GM20000 (cell line): ENCODE data around the gene MYRIP.

ENCODE experiments used
- DNase-seq: peaks from one replicate; pipeline ENCODE4 v3.0.0; 2012; ENCODE audit warnings: low spot score
- TF ChIP-seq, protein P1 (sequence below): IDR thresholded peaks from 2 replicates; pipeline ENCODE4 v1.5.1; 2012; ENCODE audit warnings: mild to moderate bottlenecking, control low read depth; ENCODE audit errors: extremely low read depth, missing control alignments

Gene MYRIP

DNA sequence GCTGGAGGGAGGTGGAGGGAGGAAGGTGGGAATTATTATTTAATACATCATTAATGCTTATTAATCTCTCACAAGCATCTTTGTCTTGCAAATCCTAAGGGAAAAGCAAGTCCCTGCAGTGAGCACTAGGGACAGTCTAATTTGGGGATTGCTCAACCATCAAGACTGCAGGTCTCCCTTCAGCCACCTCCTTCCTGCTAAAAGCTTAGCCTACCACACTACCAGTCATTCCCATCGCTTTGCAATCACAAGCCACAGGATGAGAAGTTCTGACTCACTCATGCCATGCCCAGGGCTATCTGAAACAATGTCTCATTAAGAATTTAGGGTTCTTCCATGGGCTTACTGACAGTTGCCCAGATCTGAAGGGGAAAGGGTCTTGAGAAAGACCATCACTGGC is 449.1 kb downstream of the MYRIP start:
- TF ChIP-seq, protein P1, sequence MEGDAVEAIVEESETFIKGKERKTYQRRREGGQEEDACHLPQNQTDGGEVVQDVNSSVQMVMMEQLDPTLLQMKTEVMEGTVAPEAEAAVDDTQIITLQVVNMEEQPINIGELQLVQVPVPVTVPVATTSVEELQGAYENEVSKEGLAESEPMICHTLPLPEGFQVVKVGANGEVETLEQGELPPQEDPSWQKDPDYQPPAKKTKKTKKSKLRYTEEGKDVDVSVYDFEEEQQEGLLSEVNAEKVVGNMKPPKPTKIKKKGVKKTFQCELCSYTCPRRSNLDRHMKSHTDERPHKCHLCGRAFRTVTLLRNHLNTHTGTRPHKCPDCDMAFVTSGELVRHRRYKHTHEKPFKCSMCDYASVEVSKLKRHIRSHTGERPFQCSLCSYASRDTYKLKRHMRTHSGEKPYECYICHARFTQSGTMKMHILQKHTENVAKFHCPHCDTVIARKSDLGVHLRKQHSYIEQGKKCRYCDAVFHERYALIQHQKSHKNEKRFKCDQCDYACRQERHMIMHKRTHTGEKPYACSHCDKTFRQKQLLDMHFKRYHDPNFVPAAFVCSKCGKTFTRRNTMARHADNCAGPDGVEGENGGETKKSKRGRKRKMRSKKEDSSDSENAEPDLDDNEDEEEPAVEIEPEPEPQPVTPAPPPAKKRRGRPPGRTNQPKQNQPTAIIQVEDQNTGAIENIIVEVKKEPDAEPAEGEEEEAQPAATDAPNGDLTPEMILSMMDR, result no peak
- no peak for DNase-seq

DNA sequence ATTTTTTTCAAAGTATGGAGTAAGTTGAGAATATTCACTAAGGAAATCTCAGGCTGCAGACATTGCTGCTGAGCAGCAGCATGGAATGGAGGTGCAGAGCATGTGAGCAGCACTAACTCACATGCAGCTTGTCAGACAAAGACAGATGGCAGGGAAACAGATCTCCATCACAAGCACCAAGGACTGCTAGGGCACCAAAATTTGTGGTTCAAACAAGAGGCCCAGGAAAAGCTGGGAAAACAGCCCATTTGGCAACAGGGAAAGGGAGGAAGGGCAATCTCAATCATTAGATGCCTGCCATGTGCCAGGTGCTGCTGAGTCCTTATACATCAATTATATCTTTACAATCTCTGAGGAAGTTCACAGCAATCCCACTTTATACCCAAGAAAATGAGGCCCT is 452.9 kb downstream of the MYRIP start:
- no peak for DNase-seq

DNA sequence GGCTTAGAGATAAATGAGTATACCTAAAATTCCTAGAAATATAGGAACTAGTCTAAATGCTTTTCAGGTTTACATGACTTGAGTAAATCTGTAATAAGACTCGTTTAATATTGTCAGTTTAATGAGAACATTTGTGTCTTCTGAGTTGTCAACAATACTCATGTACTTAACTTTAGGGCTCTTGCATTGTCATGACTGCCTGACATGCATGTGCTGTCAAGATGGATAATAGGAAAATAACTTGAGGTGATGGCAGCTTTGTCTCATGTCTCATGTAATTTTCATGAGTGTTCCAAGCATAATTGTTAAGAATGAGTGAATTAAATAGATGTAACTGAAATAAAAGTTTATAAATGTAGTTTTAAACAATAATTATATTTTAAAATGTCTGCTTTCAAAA is 455.0 kb downstream of the MYRIP start:
- no peak for DNase-seq
- TF ChIP-seq, protein P1, result no peak

More for the DNA sequence above, 452.9 kb downstream of the MYRIP start:
- TF ChIP-seq, protein P1, result no peak

DNA sequence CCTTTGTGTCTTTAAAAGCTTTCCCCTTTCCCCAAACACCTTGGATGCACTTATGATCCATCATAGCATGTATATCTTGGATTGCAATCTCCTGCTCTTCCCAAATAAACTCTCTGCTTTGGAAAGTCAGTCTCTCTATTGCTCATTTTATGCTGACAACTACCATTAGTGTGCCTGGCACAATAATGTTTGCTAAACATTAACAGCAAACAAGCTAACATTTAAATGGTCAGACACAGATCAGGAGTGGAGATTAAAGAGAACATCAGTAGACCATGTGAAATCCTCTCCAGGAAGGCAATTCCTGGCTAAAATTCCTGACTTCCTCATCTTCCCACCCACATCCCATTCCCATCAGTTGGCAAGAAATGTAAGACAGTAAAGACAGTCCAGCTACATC is 455.8 kb downstream of the MYRIP start:
- no peak for DNase-seq
- TF ChIP-seq, protein P1, result no peak

DNA sequence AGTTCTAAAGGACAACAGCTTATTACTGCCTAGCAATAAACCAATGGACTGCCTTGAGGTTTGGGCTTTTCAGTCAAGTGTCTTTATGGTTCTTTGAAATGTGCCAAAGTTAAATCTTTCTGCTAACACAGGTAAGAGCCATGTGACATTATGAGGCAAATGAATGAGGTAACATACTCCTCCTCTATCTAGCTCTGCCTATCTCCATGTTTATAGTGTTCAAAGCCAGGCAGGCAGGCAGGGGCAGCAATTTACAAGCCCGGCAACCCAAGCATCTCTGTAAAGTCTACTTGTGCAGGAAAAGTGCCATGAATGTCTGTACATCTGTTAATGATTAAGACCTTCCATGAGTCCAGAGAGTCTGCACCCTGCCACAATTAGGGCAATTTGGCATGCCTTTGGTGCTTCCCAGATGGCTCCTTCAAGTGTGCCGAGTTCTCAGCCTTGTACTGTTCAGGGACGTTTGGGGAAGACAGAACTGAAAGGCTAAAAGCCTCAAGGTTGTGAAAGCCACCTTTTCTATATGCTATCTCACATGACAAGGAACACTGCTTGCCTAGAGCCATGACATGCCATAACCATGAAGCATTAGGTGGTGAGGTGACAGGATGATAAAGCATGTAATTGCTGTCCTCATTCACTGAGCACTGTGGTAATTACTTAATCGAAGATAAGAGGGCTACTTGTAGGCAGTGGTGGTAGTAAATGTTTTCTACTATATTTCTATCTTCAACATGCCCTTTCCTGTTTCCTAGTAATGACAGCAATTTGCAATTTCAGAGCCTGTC is 458.7 kb downstream of the MYRIP start:
- TF ChIP-seq, protein P1, result no peak
- DNase-seq, result no peak

DNA sequence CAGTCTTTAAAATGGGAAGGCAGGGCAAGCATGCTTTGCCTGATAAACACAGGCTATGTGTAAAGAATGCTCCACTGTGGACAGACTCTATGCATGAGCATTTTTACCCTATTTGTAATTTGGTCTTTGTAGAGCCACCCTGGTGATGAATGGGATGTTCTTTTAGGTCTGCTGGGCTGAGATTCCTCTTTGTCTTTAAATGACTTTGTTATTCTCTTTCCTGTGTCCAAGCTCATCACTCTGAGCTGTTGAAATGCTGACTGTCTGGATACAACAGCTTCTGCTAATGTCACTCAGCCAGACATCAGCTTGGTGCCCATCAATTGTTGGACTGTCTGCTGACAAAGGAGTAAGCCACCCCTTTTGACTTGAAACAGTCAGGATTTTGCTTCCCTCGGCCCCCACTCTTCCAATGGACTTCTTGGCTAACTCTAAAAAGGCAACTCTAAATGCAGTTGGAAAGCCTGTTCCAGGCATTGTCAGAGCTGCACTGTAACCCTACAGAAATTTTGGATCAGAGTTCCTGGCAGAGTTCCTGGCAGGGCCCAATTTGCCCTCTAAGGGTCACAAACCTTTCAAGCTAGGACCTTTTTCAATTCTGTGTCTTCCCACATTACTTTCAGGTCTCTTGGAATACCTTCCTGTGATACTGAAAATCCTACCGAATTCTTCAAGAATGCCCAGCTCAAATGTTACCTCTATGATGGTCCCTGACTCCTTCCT is 459.6 kb downstream of the MYRIP start:
- TF ChIP-seq, protein P1, result no peak
- no peak for DNase-seq

DNA sequence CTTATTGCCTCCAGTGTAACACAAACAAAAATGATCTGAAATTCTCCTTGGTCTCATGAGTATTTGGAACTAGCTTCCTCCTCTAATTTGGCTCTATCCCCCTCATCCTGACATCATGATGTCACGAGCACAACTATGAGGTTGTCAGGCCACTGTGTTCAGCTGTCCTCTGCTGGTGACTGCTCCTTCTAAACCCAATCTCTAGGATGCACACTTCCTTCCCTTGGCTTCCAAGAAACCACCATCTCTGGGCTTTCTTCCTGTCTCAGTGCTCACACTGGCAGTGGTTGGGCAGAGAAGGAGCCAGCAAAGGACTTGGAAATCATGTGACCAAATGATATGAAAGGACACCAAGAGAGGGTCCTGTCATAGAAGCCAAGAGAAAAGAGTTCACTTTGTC is 469.4 kb downstream of the MYRIP start:
- DNase-seq, result no peak
- TF ChIP-seq, protein P1, result no peak
